Measurements from ENCODE around the gene ZC3H14.

Gene ZC3H14

DNA sequence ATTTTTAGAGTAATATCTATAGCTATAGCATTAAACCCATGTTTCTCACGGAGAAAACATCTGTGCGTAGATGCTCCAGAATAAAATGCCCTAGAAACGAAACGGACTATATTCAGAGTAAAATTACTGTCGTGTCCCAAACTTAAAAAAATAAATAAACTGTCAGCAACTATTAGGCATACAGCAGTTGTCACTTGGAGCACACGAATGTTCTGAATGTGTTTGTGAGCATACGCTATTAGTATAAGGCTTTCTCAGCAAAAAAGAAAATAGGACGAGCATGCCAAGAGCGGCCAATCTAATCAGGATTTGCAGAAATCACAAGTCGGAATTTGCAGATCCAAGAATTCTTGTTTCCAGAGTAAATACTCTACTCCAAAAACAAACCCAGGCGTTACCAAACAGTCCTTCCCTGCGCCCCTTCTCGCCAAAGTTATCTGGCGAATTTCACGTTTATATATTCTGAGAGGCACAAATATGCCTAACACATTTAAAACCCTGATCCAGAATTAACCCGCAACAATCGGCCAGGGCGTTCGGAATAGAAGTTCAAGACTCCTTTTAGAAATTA is 8.9 kb upstream of the ZC3H14 start:
- peaks cover 19 to 26% of the 10 kb centered on the region in 2 donors for H3K4me1 ChIP-seq (ENCODE audit: control insufficient read depth in 1 of 2, insufficient read depth in 2 of 2, low read length in 2 of 2)
- peaks cover 2 to 4% of the 10 kb centered on the region in 2 donors for H3K36me3 ChIP-seq (ENCODE audit: control insufficient read depth in 1 of 2, insufficient read depth in 2 of 2, low read length in 2 of 2)
- H3K27me3 ChIP-seq (ENCODE audit: low read depth, low read length) = no peaks in the 10 kb centered on the region
- no peaks in the 10 kb centered on the region for H3K9me3 ChIP-seq (ENCODE audit: control insufficient read depth in 1 of 2, low read length in 2 of 2)
- peak overlapping the region; percentile 79 for H3K27ac ChIP-seq (ENCODE audit: low read length)
- H3K4me3 ChIP-seq (ENCODE audit: low read depth in 1 of 2, low read length in 2 of 2) = peak overlapping the region; percentile 81 to 90

DNA sequence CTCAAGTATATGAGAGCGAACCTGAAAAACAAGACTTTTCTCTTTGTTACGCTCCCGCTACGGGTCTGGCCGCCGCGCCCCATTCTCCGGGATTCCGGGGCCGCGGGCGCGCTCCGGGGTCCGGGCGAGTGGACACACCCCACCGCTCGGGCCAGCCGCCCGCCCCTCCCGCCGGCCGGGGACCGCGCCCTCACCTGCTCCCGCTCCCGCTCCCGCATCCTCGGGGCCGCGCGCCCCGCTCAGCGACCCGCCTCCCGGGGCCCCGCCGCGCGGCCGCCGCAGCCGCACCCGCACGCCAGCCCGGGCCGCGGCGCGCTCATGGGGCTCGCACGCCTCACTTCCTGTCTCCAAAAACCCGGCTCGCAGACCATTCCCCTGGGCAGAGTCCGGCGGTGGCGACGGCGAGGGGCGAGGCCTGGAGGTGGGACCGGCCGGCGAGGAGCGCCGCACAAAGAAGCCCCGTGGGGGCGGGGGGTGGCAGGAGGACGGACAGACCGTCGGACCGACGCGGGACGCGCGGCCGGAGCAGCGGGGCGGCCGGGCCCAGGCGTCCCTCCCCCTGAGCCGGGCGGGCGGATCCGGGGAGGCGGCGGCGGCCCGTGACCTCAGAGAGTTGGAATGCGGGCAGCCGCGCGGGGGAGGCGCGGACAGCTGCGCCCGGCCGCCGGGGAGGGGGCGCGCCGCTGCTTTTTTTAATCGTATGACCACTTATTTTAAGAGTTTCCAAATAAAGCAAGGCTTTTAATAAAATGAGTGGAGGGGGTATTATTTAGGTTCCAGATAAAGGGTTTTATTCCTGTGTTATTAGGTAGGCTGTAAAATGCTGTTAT is 8.2 kb upstream of the ZC3H14 start, which contains the start of gene PTPN21:
PTPN21 (minus strand) TSS at position 551 of the 830 bp plus-strand sequence. CDS start 4,590 bp downstream, outside the sequence.
- Histone ChIP-seq H3K4me3 (ENCODE audit: low read depth in 1 of 2, low read length in 2 of 2) (peak within 1 kb of the TSS; percentile 81 to 90), H3K27ac (ENCODE audit: low read length) (peak within 1 kb of the TSS; percentile 79), H3K36me3 (ENCODE audit: control insufficient read depth in 1 of 2, insufficient read depth in 2 of 2, low read length in 2 of 2) (no peaks in the 10 kb centered on the region), H3K4me1 (ENCODE audit: control insufficient read depth in 1 of 2, insufficient read depth in 2 of 2, low read length in 2 of 2) (peaks cover 19 to 26% of the 10 kb centered on the region in 2 donors), H3K27me3 (ENCODE audit: low read depth, low read length) (no peaks in the 10 kb centered on the region), H3K9me3 (ENCODE audit: control insufficient read depth in 1 of 2, low read length in 2 of 2) (no peaks in the 10 kb centered on the region)

DNA sequence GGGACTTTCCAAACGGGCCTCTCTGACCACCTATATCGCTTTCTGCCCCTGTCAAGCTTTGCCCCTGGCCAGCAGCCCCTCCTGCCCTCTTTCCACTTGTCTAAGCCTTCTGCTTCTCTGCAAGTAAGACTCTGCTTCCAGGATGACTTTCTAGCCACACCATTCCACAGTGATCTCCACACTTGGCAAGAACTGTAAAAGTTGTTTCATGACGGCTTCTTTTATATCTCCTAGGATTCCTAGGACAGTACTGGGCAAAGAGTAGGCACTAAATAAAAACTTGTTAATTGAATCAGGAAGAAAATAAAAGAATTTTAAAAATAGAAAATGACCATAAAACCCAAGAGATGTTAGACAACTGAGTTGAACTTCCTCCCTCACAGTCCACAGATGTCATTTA is 6.3 kb upstream of the ZC3H14 start:
- no peaks in the 10 kb centered on the region for H3K27me3 ChIP-seq (ENCODE audit: low read depth, low read length)
- H3K36me3 ChIP-seq (ENCODE audit: control insufficient read depth in 1 of 2, insufficient read depth in 2 of 2, low read length in 2 of 2) = no peaks in the 10 kb centered on the region
- H3K9me3 ChIP-seq (ENCODE audit: control insufficient read depth in 1 of 2, low read length in 2 of 2) = no peaks in the 10 kb centered on the region
- H3K27ac ChIP-seq (ENCODE audit: low read length) = no peak overlapping the region
- H3K4me1 ChIP-seq (ENCODE audit: control insufficient read depth in 1 of 2, insufficient read depth in 2 of 2, low read length in 2 of 2) = peaks cover 13 to 17% of the 10 kb centered on the region in 2 donors
- H3K4me3 ChIP-seq (ENCODE audit: low read depth in 1 of 2, low read length in 2 of 2) = no peak overlapping the region

DNA sequence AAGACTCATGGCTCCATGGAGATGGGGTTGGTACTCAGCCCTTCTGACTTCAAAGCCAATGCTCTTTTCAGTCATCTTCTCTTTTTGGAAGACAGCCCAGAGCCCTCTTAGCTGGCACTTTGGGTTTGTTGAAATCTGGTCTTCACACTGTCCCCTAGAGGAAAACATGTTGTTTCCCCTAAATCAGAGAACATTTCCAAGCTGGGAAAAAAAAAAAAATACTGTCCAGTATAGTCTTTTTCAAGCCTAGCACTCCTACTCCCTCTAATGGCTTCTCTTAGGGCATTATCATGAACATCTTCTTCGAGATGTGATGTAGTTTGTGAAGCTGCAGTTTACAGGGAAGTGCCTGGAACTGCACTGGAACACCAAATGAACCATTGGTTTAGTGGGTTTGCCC is 3.0 kb upstream of the ZC3H14 start:
- Histone ChIP-seq H3K36me3 (ENCODE audit: control insufficient read depth in 1 of 2, insufficient read depth in 2 of 2, low read length in 2 of 2) (peaks cover 0 to 5% of the 10 kb centered on the region in 2 donors), H3K27ac (ENCODE audit: low read length) (no peak overlapping the region), H3K27me3 (ENCODE audit: low read depth, low read length) (no peaks in the 10 kb centered on the region), H3K4me1 (ENCODE audit: control insufficient read depth in 1 of 2, insufficient read depth in 2 of 2, low read length in 2 of 2) (peaks cover 7 to 15% of the 10 kb centered on the region in 2 donors), H3K4me3 (ENCODE audit: low read depth in 1 of 2, low read length in 2 of 2) (no peak overlapping the region), H3K9me3 (ENCODE audit: control insufficient read depth in 1 of 2, low read length in 2 of 2) (no peaks in the 10 kb centered on the region)

DNA sequence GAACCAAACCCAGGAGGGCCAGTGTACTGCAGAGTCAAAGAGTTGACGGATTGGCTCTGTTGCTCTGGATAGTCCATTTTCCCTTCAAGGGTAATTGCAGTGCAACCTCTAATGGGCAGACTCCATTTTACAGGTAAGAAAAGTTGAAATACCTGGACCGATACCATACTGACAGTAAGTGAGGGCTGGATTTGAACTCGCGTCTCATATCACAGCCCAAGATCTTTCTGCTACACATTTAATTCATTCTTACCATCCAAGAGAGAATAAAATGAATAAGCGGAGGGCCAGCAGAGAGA is 356 bp upstream of the ZC3H14 start:
- Histone ChIP-seq H3K27ac (ENCODE audit: low read length) (no peak overlapping the region), H3K9me3 (ENCODE audit: control insufficient read depth in 1 of 2, low read length in 2 of 2) (no peaks in the 10 kb centered on the region), H3K4me1 (ENCODE audit: control insufficient read depth in 1 of 2, insufficient read depth in 2 of 2, low read length in 2 of 2) (peaks cover 7 to 10% of the 10 kb centered on the region in 2 donors), H3K4me3 (ENCODE audit: low read depth in 1 of 2, low read length in 2 of 2) (peak overlapping the region; percentile 80 to 93), H3K27me3 (ENCODE audit: low read depth, low read length) (no peaks in the 10 kb centered on the region), H3K36me3 (ENCODE audit: control insufficient read depth in 1 of 2, insufficient read depth in 2 of 2, low read length in 2 of 2) (peaks cover 0 to 5% of the 10 kb centered on the region in 2 donors)

DNA sequence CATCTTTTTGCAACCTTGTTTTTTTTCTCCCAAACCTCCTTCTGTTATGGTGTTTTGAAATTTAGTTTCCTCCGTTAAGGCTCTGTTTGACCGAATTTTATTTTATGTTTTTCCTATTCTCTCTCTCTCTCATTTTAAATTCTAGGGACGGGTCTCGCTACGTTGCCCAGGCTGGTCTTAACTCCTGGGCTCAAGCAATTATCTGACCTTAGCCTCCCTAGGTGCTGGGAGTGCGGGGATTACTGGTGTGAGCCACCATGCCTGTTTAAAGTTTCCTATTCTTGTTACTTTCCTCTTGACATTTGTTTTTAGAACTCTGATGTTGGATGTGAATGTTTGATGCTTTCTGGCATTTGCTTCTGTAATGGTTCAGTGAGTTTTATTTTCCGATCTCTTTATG is 1.0 kb downstream of the ZC3H14 start:
- no peaks in the 10 kb centered on the region for H3K9me3 ChIP-seq (ENCODE audit: control insufficient read depth in 1 of 2, low read length in 2 of 2)
- peaks cover 7 to 10% of the 10 kb centered on the region in 2 donors for H3K4me1 ChIP-seq (ENCODE audit: control insufficient read depth in 1 of 2, insufficient read depth in 2 of 2, low read length in 2 of 2)
- peak overlapping the region; percentile 71 for H3K27ac ChIP-seq (ENCODE audit: low read length)
- peaks cover 12 to 15% of the 10 kb centered on the region in 2 donors for H3K36me3 ChIP-seq (ENCODE audit: control insufficient read depth in 1 of 2, insufficient read depth in 2 of 2, low read length in 2 of 2)
- peak overlapping the region; percentile 80 to 93 for H3K4me3 ChIP-seq (ENCODE audit: low read depth in 1 of 2, low read length in 2 of 2)
- no peaks in the 10 kb centered on the region for H3K27me3 ChIP-seq (ENCODE audit: low read depth, low read length)

DNA sequence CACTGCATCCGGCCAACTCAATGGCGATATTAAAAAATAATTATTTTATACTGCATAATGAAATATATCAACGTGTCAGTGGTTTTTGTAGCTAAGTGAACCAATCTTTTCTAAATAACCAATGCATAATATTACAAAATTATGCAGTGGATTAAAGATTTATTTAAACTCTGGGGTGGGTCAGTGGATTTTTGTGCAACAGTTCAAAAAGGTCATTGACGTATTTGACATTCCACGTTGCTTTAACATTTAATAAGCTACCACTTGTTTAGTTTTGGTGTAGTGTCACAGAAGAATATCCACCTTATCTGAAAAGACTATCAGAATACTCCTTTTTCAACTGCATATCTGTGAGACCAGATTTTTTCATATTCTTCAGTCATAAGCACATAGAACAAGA is 2.6 kb downstream of the ZC3H14 start:
- Histone ChIP-seq H3K27me3 (ENCODE audit: low read depth, low read length) (no peaks in the 10 kb centered on the region), H3K27ac (ENCODE audit: low read length) (no peak overlapping the region), H3K9me3 (ENCODE audit: control insufficient read depth in 1 of 2, low read length in 2 of 2) (no peaks in the 10 kb centered on the region), H3K36me3 (ENCODE audit: control insufficient read depth in 1 of 2, insufficient read depth in 2 of 2, low read length in 2 of 2) (peaks cover 24 to 28% of the 10 kb centered on the region in 2 donors), H3K4me1 (ENCODE audit: control insufficient read depth in 1 of 2, insufficient read depth in 2 of 2, low read length in 2 of 2) (peaks cover 7 to 10% of the 10 kb centered on the region in 2 donors), H3K4me3 (ENCODE audit: low read depth in 1 of 2, low read length in 2 of 2) (no peak overlapping the region)

DNA sequence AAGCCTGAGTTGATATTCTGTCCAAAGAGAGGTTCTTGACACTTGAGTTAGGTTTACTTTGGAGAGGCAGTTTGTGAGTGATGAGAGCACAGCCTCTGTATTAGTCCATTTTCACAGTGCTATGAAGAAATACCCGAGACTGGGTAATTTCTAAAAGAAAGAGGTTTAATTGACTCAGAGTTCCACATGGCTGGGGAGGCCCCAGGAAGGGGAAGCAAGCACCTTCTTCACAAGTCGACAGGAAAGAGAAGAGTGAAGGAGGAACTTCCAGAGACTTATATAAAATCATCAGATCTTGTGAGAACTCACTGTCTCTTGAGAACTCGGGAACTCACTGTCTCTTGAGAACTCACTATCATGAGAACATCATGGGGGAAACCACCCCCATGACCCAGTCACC is 5.4 kb downstream of the ZC3H14 start:
- H3K27me3 ChIP-seq (ENCODE audit: low read depth, low read length) = no peaks in the 10 kb centered on the region
- H3K27ac ChIP-seq (ENCODE audit: low read length) = no peak overlapping the region
- H3K4me1 ChIP-seq (ENCODE audit: control insufficient read depth in 1 of 2, insufficient read depth in 2 of 2, low read length in 2 of 2) = peaks cover 7 to 10% of the 10 kb centered on the region in 2 donors
- no peaks in the 10 kb centered on the region for H3K9me3 ChIP-seq (ENCODE audit: control insufficient read depth in 1 of 2, low read length in 2 of 2)
- no peak overlapping the region for H3K4me3 ChIP-seq (ENCODE audit: low read depth in 1 of 2, low read length in 2 of 2)
- H3K36me3 ChIP-seq (ENCODE audit: control insufficient read depth in 1 of 2, insufficient read depth in 2 of 2, low read length in 2 of 2) = peaks cover 38 to 39% of the 10 kb centered on the region in 2 donors

DNA sequence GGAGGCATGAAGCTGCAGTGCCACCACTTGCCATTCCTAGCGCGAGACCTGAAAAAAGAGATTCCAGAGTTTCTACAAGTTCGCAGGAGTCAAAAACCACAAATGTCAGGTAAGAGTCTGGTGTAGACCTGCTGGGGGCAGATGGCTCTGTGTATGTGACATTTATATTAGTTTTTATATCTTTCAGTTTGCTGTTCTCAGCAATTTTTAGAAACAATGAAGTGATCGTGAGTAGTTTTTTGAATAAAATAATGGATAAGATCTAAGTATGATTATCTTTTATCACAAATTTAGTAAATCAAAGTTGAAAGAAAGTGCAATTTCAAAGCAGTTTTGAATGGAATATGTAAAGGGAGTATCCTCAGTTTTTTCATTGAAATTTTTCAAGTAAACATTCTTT is 9.3 kb downstream of the ZC3H14 start:
- Histone ChIP-seq H3K36me3 (ENCODE audit: control insufficient read depth in 1 of 2, insufficient read depth in 2 of 2, low read length in 2 of 2) (peaks cover 61 to 73% of the 10 kb centered on the region in 2 donors), H3K27me3 (ENCODE audit: low read depth, low read length) (no peaks in the 10 kb centered on the region), H3K9me3 (ENCODE audit: control insufficient read depth in 1 of 2, low read length in 2 of 2) (no peaks in the 10 kb centered on the region), H3K27ac (ENCODE audit: low read length) (no peak overlapping the region), H3K4me1 (ENCODE audit: control insufficient read depth in 1 of 2, insufficient read depth in 2 of 2, low read length in 2 of 2) (no peaks in the 10 kb centered on the region), H3K4me3 (ENCODE audit: low read depth in 1 of 2, low read length in 2 of 2) (no peak overlapping the region)

DNA sequence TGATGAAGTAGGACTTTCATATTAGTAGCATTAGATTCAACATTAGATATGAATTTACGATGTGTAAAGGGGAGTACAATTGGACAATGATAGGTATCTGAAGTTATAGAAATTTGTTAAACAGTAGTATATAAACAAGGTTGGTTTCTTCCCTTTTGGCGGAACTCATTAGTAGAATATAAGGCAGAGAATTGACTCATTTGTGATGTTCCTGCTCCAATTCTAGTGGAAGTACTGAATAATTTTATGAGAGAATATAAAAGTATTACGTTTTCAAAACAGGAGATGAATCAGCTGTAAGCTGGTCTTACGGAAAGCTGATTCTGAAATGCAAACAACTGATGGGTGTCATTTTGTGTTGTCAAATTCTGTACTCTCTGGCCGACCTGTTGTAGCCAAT is 13.4 kb downstream of the ZC3H14 start:
- Histone ChIP-seq H3K27me3 (ENCODE audit: low read depth, low read length) (no peaks in the 10 kb centered on the region), H3K4me3 (ENCODE audit: low read depth in 1 of 2, low read length in 2 of 2) (no peak overlapping the region), H3K9me3 (ENCODE audit: control insufficient read depth in 1 of 2, low read length in 2 of 2) (no peaks in the 10 kb centered on the region), H3K4me1 (ENCODE audit: control insufficient read depth in 1 of 2, insufficient read depth in 2 of 2, low read length in 2 of 2) (no peaks in the 10 kb centered on the region), H3K36me3 (ENCODE audit: control insufficient read depth in 1 of 2, insufficient read depth in 2 of 2, low read length in 2 of 2) (peaks cover 57 to 79% of the 10 kb centered on the region in 2 donors), H3K27ac (ENCODE audit: low read length) (no peak overlapping the region)

DNA sequence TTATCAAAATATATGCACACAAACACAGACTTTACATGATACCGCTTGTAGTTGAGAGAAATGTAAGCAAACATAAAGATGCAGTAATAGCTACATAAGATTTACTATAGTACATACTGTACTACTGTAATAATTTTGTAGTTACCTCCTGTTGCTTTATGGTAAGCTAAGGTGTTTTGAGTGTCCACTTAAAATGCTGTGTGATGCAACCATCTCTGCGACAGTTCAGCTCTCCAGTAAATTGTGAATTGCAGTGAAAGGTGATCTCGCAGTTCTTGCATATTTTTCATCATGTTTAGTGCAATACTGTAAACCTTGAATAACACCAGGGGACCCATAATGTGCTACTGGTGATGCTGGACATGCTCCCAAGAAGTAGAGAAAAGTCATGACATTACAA is 21.6 kb downstream of the ZC3H14 start:
- Histone ChIP-seq H3K27ac (ENCODE audit: low read length) (no peak overlapping the region), H3K9me3 (ENCODE audit: control insufficient read depth in 1 of 2, low read length in 2 of 2) (no peaks in the 10 kb centered on the region), H3K4me3 (ENCODE audit: low read depth in 1 of 2, low read length in 2 of 2) (no peak overlapping the region), H3K27me3 (ENCODE audit: low read depth, low read length) (no peaks in the 10 kb centered on the region), H3K36me3 (ENCODE audit: control insufficient read depth in 1 of 2, insufficient read depth in 2 of 2, low read length in 2 of 2) (peaks cover 20 to 60% of the 10 kb centered on the region in 2 donors), H3K4me1 (ENCODE audit: control insufficient read depth in 1 of 2, insufficient read depth in 2 of 2, low read length in 2 of 2) (no peaks in the 10 kb centered on the region)

Data from muscle layer of duodenum (tissue), 2 donors.